A549 treated with AZD9567 at 1 μM for 4 hours (cell line): ENCODE measurements around the gene CALHM4. TPM values are rescaled to one million over a fixed set of nuclear protein-coding genes. Genes with fewer than 3 reads are reported as not detected.

ENCODE experiments used
- total RNA-seq: library from RNA; stranded (reverse); fragments of 200-300 nt; extraction: Qiagen RNA extraction; gene quantifications from 5 replicates; pipeline ENCODE4 v1.2.3, GENCODE V29; 2022; ENCODE audit not compliant: insufficient read depth

Gene CALHM4, protein sequence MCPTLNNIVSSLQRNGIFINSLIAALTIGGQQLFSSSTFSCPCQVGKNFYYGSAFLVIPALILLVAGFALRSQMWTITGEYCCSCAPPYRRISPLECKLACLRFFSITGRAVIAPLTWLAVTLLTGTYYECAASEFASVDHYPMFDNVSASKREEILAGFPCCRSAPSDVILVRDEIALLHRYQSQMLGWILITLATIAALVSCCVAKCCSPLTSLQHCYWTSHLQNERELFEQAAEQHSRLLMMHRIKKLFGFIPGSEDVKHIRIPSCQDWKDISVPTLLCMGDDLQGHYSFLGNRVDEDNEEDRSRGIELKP
- 0.07 TPM in 1 of 5 replicates, not detected in the others for total RNA-seq

DNA sequence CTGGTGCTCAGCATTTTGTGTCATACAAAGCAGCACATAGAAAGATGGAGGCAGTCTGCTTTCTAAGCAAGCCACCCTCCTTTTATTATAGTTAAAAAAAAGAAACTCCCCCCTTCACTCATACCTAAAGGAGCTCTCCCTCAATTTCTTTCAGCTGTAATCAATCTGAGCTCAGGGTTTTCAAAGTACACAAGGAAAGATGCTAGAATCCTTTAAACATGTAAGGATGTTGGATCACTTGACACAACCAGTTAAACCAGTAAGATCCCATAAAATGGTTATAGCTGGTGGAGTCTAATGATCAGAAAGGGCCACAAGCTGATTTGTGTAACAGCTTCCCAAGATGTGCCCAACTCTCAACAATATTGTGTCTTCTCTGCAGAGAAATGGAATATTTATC, at the start of gene CALHM4:
Gene CALHM4, plus strand, starts transcription at position 301 of the 400 bp plus-strand sequence. Its CDS starts 43 bp downstream, at position 344.

DNA sequence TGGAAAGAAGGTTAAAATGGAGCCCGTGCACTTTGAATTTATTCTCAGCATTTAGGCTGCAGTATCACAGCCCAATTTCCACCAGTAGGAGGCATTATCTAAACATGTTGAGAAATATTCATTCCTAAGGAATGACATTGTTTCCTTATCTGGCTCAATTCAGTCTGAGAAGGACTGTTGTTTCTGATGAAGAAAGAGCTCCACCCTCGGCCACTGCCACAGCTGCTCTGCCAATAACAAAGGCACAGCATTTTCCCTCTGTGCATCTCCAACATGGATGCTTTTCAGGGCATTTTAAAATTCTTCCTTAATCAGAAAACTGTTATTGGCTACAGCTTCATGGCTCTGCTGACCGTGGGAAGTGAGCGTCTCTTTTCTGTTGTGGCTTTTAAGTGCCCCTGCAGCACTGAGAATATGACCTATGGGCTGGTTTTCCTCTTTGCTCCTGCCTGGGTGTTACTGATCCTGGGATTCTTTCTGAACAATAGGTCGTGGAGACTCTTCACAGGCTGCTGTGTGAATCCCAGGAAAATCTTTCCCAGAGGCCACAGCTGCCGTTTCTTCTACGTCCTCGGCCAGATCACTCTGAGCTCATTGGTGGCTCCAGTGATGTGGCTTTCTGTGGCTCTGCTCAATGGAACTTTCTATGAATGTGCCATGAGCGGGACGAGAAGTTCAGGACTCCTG, 42.0 kb upstream of the CALHM4 start, which contains the start of gene CALHM5:
Gene CALHM5, plus strand, starts transcription at position 216 of the 687 bp plus-strand sequence. Its CDS starts 58 bp downstream, at position 274.

DNA sequence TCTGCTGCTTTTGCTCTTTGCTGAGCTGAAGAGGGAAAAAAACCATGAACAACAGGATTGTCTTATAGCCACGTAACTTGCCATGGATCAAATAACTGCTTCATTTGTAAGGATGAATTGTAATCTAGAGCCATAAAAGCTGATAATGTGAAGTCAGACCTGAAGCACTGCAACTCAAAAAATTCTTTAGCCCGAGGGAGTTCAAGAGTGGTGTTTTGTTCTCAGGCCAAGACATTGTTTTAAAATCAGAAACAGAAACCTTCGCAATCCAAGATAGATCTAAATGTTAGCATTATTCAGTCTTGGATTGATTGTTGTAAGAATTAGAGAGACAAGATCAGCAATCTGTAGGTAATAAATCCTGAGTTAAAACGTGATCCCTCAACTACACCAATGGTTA, 7.9 kb upstream of the CALHM4 start, which contains the start of gene TRAPPC3L:
Gene TRAPPC3L, minus strand, starts transcription at position 34 of the 400 bp plus-strand sequence. CDS start 170 bp downstream, outside the sequence.

DNA sequence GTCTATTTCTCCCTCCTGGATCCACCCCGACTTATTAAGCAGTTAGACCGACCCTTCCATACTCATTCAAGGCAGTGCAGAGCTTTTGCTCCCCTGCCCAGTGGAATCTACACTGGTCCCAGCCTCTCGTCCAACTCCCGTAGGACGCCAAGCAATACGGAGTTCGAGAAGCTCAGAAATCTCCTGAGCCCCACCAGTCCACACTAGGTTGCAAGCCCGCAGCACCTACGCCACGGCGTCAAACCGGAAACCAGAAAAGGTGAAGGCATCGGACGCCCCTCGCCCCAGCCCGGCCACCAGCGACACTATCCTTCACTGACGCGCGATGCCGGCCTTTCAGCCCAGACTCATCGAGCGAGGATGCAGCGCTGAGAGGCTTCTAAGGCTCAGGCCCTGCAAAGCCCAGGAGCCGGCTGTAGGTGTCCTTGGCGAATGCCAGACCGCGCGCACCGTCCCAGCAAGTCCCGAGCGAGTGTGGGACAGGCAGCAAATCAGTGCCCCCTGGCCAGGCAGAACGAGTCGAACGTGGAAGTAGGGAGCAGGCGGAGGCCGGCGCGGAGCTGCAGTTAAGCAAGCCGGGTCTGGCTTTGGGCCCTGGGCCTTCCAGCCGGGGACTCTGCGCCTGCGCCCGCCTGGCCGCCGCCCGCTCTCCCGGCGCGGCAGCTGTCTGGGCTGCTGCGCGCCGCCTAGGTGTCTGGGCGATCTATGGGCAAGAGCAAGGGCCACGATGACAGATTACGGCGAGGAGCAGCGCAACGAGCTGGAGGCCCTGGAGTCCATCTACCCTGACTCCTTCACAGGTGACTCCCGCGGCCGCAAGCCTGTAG, 17.5 kb downstream of the CALHM4 start, which contains the start of gene RWDD1:
Gene RWDD1, plus strand, starts transcription at position 649 of the 827 bp plus-strand sequence. Its CDS starts 79 bp downstream, at position 728.

Other genes starting within 250 kb of the CALHM4 start
- 12.0 to 17.0 TPM (median 13.7 TPM) in 5 replicates for gene DSE, start 182.8 kb upstream of the CALHM4 start, total RNA-seq
- gene CALHM6, start 92.4 kb upstream of the CALHM4 start, total RNA-seq: 0.29 TPM in 1 of 5 replicates, not detected in the others
- gene CALHM5, start 42.1 kb upstream of the CALHM4 start, total RNA-seq: 0.02 to 0.04 TPM (median 0.03 TPM) in 4 of 5 replicates, not detected in the other
- gene TRAPPC3L, start 8.1 kb upstream of the CALHM4 start, total RNA-seq: not detected in 5 replicates
- gene RWDD1, start 17.8 kb downstream of the CALHM4 start, total RNA-seq: 23.4 to 37.7 TPM (median 36.3 TPM) in 5 replicates
- gene RSPH4A, start 62.7 kb downstream of the CALHM4 start, total RNA-seq: 0.11 to 0.24 TPM (median 0.17 TPM) in 4 of 5 replicates, not detected in the other
- 6.9 to 13.9 TPM (median 7.5 TPM) in 5 replicates for gene ZUP1, start 115.0 kb downstream of the CALHM4 start, total RNA-seq
- gene KPNA5, start 127.5 kb downstream of the CALHM4 start, total RNA-seq: 1.1 to 2.0 TPM (median 1.8 TPM) in 5 replicates
- gene FAM162B, start 212.0 kb downstream of the CALHM4 start, total RNA-seq: not detected in 5 replicates